GM10248 (cell line): ENCODE results near the gene SFXN1.

Experiments used
- CTCF ChIA-PET: fragments of 300-600 bp; sonication (Branson Sonifier 250); formaldehyde crosslinking; extraction: SDS; loops from one replicate; lab custom pipeline; 2021; ENCODE audit warnings: antibody characterized with exemption; lab: Yijun Ruan, JAX
- POLR2A ChIA-PET: fragments of 350-650 bp; sonication (Branson Sonifier 250); formaldehyde crosslinking; extraction: SDS; loops from one replicate; lab custom pipeline; 2020; ENCODE audit warnings: antibody characterized with exemption; lab: Yijun Ruan, JAX
- DNase-seq: peaks from one replicate; pipeline ENCODE4 v3.0.0; 2012; ENCODE audit errors: extremely low spot score
- CTCF ChIP-seq: IDR thresholded peaks from 2 replicates; pipeline ENCODE4 v1.5.1; 2012; ENCODE audit warnings: mild to moderate bottlenecking, low read depth; ENCODE audit errors: extremely low read depth, missing control alignments, control extremely low read depth

The SFXN1 gene

GRCh38 chr5:175575301-175575700 lies 96.9 kb downstream of the SFXN1 start:
- DNase-seq = no peak
- CTCF ChIA-PET = interaction anchor here (0.6 to 1.2 kb wide), 3 partner anchors 17 to 64 kb away, joined by 3 read pairs; no protein-coding TSS in a partner anchor
- TF ChIP-seq CTCF = no peak
- POLR2A ChIA-PET = no interaction called here

GRCh38 chr5:175576096-175576495 lies 97.7 kb downstream of the SFXN1 start:
- TF ChIP-seq CTCF = no peak
- DNase-seq = no peak
- POLR2A ChIA-PET = no interaction called here
- CTCF ChIA-PET = no interaction called here

GRCh38 chr5:175576591-175576990 lies 98.2 kb downstream of the SFXN1 start:
- no peak for TF ChIP-seq CTCF
- ChIA-PET CTCF (no interaction called here), POLR2A (no interaction called here)
- no peak for DNase-seq
